DMS153 (cell line): ENCODE data around the gene ZNF367.

Experiments
- DNase-seq: peaks from one replicate; lab custom pipeline; 2025; lab: John Stamatoyannopoulos, UW

Gene ZNF367

GRCh38 chr9:96418083-96418919 lies at the start of gene ZNF367:
ZNF367 (minus strand) TSS chr9:96418370; CDS start chr9:96418032, 338 bp downstream.
- DNase-seq = peak; percentile 95

- DNase-seq = no peak
These were observed 49.6 kb upstream of the ZNF367 start for GRCh38 chr9:96467784-96468183.

- no peak for DNase-seq
These were observed 46.3 kb upstream of the ZNF367 start for GRCh38 chr9:96464426-96464825.

DNA sequence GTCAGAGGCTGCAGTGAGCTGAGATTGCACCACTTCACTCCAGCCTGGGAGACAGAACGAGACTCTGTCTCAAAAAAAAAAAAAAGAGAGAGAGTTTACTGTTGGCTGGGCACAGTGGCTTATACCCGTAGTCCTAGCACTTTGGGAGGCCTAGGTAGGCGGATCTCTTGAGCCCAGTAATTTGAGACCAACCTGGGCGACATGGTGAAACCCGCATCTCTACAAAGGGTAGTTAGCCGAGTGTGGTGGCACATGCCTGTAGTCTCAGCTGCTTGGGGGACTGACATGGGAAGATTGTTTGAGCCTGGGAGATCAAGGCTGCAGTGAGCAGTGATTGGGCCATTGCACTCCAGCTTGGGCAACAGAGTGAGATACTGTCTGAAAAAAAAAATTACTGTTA lies 44.4 kb upstream of the ZNF367 start:
- no peak for DNase-seq

GRCh38 chr9:96461336-96461735 lies 43.2 kb upstream of the ZNF367 start:
- DNase-seq = no peak

GRCh38 chr9:96460882-96461281 lies 42.7 kb upstream of the ZNF367 start:
- no peak for DNase-seq

DNA sequence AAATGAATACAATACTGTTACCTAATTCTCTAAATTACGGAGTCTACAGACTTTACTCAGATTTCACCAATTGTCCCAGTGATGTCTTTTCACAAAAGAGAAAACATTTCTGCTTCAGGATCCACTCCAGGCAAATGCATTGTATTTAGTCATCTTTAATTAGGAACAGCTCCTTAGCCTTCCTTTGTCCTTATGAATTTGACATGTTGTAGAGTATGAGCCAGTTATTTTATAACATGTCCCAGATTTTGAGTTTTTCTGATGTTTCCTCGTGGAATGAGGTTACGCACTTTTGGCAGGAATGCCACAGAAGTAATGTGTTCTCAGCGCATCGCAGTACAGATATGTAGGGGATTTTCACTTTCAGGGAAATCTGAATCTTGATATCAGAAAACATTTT lies 42.3 kb upstream of the ZNF367 start:
- no peak for DNase-seq

- no peak for DNase-seq
These were observed 41.3 kb upstream of the ZNF367 start for GRCh38 chr9:96459268-96460007.

DNA sequence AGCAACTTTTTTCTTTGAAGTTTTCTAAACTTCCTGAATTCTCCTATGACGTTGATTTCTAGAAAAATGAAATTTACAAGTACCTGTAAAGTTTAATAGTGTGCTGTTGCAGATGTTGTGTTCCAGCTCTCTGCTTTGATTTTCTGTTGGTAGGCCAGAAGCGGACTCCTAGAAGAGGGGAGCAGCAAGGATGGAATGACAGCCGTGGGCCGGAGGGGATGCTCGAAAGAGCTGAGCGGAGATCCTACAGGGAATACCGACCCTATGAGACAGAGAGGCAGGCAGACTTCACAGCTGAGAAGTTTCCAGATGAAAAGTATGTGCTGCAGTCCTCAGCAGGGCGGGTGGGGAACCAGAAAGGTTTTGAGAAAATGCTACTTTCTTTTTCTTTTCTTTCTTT lies 40.1 kb upstream of the ZNF367 start:
- DNase-seq = no peak

DNA sequence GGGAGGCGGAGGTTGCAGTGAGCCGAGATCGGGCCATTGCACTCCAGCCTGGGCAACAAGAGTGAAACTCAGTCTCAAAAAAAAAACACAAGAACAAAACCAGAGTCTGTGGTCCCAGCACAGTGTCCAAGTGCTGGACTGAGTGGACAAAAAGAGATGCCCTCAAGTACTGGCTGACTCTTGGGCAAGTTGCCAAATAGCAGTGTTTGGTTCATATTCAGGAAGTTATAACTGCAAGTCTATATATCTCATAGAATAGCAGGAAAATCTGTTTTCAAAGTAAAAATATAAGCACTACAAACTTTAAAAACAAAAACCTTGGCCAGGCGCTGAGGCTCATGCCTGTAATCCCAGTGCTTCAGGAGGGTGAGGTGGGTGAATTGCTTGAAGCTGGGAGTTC lies 39.1 kb upstream of the ZNF367 start:
- DNase-seq = no peak

DNA sequence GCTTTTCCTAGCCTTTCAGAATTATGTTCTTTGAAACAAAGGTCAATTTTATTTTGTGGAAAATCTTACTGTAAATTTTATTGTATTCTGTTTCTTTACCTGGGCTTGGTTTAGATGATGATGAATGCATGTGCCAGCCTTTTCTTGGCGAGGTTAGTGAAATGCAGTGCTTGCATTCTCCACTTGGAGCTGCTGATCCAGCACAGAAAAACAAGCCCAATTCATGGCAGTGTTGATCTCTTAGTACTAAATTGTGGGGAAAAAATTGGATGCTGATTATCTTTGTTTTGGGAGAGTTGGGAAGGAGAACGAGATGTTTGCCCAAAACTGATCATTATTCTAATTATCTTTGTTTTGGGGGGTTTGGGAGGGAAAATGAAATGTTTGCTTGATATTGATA lies 35.5 kb upstream of the ZNF367 start:
- no peak for DNase-seq

DNA sequence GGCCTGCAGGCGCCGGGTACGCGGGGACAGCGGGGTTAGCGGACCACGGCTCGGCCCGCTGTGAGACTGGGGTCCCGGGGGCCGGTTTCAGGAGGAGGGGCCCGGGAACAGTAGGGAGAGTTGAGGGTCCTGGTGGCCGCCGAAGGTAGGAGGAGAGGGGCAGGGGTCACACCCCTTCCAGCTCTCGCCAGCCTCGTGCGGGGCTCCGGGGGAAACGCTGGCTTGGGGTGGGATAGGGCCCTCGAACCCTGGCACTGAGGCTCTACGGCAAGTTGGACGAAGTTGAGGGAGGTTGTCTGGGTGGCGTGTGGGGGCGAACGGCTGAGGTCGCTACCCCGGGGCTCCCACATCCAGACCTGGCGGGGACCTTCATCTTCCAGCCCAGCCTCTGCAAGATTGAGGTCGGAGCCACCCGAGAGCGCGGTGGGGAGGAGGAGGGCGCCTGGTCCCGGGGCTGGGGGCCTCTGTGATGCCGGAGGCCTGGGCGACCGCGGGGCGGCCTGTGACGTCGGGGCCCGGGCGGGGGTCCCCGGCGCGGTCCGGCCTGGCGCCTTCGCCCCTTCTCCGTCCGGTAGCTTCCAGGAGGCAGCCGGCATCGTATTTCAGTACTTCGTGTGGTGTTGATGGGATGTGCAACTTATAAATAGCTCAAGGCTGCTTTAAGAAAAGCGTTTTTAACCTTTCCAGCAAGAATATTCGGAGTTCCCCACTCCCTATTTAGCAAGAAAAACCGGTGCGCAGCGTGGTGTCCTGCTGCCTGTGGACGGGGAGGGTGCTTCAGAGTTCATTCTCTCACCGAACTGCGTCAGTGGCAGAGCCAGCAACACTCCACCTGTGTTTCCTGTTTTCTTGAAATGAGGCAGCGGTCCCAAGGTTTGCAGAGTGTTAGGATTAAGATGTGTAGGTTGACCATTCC lies 32.7 kb upstream of the ZNF367 start:
- DNase-seq = no peak

- DNase-seq = peak; percentile 85
These were observed 31.9 kb upstream of the ZNF367 start, which contains the start of gene HABP4 for GRCh38 chr9:96449845-96450612. HABP4 (plus strand) TSS chr9:96450169; CDS start chr9:96450280, 111 bp downstream.

DNA sequence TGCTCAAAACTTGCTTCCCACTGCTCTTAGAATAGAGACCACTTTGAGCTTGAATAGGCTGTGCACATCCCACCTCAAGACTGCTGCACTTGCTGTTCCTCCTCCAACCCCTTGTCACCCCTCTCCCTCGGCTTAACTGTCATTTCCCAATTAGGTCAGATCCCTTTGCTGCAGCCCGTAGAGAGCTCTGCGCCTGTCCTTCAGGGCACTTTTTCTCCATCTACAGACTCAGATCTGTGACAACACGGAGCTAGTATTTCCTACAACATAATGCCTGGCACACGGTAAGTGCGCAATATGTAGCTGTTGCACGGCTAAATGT lies 31.3 kb upstream of the ZNF367 start:
- peak; percentile 64 for DNase-seq

- no peak for DNase-seq
These were observed 30.5 kb upstream of the ZNF367 start for GRCh38 chr9:96448546-96449170.

DNA sequence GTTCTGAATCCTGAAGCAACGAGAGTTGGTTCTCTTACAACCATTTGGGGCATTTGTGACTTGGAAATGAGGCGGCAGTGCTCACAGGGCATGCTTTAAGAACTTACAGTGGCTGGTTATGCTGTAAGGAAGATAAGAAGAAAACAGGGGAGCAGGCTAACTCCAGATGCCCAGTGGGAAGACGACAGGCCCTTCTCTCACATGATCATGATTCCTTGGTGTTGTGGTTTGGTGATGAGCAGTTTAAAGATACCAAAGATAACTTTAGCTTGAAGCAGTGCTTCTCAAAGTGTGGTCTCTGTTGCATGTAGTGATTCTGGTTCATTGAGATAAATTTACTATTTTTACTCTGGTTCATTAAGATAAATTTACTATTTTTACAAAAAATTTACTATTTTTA lies 29.2 kb upstream of the ZNF367 start:
- no peak for DNase-seq

- DNase-seq = no peak
These were observed 24.3 kb upstream of the ZNF367 start for GRCh38 chr9:96442491-96442890.

DNA sequence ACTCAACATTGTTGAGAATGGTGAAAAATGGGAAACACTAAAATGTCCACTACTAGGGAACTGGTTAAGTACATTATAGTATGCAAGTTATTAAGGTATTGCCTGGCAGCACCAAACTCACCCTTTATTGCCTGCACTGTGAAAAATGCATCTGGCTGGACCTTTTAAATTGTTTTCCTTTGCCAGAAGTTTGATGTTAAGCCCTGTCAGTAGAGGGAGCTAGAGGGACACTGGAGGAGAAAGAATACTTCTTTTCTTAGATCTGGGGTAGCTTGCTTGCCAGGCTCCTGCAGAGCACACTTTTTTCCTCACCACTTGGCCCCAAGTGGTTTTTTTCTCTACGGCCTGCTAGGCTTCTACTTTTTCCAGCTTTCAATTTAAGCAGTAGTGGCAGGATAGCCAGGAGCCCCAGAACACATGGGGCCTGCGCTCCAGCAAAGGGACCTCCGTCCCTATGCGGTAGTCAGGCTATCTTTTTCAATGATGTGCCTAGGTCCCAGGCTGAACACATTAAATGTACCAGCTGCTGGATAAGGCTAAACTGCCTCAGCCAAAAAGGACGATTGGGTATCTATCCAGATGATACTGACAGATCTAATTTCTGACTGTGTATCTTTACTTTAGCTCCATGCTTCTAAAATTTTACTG lies 23.8 kb upstream of the ZNF367 start:
- peak; percentile 24 for DNase-seq

DNA sequence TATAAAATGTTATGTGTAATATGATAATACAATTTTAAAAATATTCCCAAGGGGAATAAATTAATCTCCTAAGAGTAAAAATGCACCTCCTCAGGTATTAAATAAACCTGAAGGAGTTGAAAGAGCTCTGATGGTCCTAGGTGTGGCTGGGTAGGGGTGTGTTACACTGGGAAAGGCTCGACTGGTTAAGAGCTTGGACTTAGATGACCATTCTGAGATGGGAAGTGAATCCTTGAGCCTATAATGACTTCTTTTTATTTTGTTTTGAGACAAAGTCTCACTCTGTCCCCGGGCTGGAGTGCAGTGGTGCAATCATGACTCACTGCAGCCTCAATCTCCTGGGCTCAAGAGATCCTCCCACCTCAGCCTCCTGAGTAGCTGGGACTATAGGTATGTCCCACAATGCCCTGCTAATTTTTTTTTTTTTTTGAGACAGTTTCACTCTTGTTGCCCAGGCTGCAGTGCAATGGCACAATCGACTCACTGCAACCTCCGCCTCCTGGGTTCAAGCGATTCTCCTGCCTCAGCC lies 22.6 kb upstream of the ZNF367 start:
- DNase-seq = no peak

DNA sequence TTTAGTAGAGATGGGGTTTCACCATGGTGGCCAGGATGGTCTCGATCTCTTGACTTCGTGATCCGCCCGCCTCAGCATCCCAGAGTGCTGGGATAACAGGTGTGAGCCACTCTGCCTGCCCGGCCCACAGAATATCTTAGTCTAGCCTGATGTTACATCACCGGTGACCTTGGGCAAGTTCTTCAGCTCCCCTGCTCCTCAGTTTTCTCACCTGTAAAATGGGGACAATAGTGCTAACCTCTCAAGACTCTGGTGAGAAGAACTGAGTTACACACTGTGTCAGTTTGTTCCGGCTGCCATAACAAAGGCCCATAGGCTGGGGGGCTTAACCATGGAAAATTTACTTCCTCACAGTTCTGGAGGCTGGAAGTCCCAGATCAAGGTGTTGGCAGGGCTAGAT lies 19.3 kb upstream of the ZNF367 start:
- no peak for DNase-seq
